Tibial nerve (tissue), 4 donors: ENCODE data around the gene NEGR1.

ENCODE experiments used
- EP300 ChIP-seq, 2 donors: sonication (generic); formaldehyde crosslinking; IDR thresholded peaks; one replicate each; pipeline ENCODE4 v1.6.1; 2017; ENCODE audit warnings: antibody characterized with exemption in 2 of 2, mild to moderate bottlenecking in 1 of 2
- POLR2A ChIP-seq, 2 donors: fragments of 450-650 bp; IDR thresholded peaks; one replicate each; pipeline ENCODE4 v1.6.1; 2017; ENCODE audit warnings: antibody characterized with exemption in 2 of 2, mild to moderate bottlenecking in 2 of 2, moderate library complexity in 2 of 2
- TF ChIP-seq, protein P1 (sequence below), 5 experiments: fragments of 200-600 bp in 3 of 5; fragments of 450-650 bp in 2 of 5; sonication (generic) in 3 of 5; IDR thresholded peaks; one replicate each; pipeline ENCODE4 v1.5.1; 2016 to 2019; ENCODE audit warnings: antibody characterized with exemption in 5 of 5, mild to moderate bottlenecking in 3 of 5, moderate library complexity in 2 of 5

DNA sequence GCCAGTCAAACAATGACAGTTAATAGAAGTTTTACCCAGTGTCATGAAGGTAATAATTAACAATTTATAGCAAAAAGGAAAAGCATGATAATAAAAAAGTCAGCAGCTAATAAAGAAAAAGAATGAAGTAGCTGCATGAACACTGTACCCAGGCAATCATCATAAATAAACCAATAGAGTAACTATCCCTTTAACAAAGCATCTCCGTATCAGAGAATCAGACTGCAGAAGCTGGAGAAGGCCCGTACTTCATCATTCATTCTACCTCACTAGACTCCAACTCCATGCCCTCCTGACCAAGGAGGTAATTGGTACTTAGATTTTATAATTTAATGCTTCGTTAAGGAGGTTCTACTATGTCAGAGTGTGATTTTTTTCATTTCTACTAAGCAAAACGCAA, 140.5 kb downstream of the NEGR1 start:
- TF ChIP-seq, protein P1, sequence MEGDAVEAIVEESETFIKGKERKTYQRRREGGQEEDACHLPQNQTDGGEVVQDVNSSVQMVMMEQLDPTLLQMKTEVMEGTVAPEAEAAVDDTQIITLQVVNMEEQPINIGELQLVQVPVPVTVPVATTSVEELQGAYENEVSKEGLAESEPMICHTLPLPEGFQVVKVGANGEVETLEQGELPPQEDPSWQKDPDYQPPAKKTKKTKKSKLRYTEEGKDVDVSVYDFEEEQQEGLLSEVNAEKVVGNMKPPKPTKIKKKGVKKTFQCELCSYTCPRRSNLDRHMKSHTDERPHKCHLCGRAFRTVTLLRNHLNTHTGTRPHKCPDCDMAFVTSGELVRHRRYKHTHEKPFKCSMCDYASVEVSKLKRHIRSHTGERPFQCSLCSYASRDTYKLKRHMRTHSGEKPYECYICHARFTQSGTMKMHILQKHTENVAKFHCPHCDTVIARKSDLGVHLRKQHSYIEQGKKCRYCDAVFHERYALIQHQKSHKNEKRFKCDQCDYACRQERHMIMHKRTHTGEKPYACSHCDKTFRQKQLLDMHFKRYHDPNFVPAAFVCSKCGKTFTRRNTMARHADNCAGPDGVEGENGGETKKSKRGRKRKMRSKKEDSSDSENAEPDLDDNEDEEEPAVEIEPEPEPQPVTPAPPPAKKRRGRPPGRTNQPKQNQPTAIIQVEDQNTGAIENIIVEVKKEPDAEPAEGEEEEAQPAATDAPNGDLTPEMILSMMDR (IDR thresholded peaks at IDR 0.05), result no peak
- TF ChIP-seq POLR2A (IDR thresholded peaks at IDR 0.05) (no peak), EP300 (IDR thresholded peaks at IDR 0.05) (no peak)
